Measurements from ENCODE around the gene TMCC2. TPM values are rescaled to one million over a fixed set of nuclear protein-coding genes. Genes with fewer than 3 reads are reported as not detected.

Gene TMCC2
- total RNA-seq, 2 donors from 2014 or later: 1.5 to 10.6 TPM

GRCh38 chr1:205187420-205187819 is 40.3 kb upstream of the TMCC2 start:
- Histone ChIP-seq H3K4me3 (no peak overlapping the region), H3K36me3 (no peaks in the 10 kb centered on the region), H3K4me1 (replicated peaks) (no peaks in the 10 kb centered on the region), H3K9me3 (no peaks in the 10 kb centered on the region), H3K27ac (no peak overlapping the region), H3K27me3 (replicated peaks; ENCODE audit: insufficient read depth) (no peaks in the 10 kb centered on the region)
- intact Hi-C loops (cut with DNase I): no loop called here
- no peak for TF ChIP-seq POLR2A (IDR thresholded peaks at IDR 0.05)
- no peak for TF ChIP-seq CTCF (IDR thresholded peaks at IDR 0.05)
- TF ChIP-seq POLR2AphosphoS5 (IDR thresholded peaks at IDR 0.05): no peak
- 93% methylated on average over 10 of the region's 10 CpGs for WGBS
- DNase-seq (ENCODE audit: low spot score): no peak

GRCh38 chr1:205188098-205188497 is 39.6 kb upstream of the TMCC2 start:
- TF ChIP-seq POLR2AphosphoS5 (IDR thresholded peaks at IDR 0.05): no peak
- no peak for TF ChIP-seq POLR2A (IDR thresholded peaks at IDR 0.05)
- no peak for TF ChIP-seq CTCF (IDR thresholded peaks at IDR 0.05)
- Histone ChIP-seq H3K36me3 (no peaks in the 10 kb centered on the region), H3K27ac (no peak overlapping the region), H3K27me3 (replicated peaks; ENCODE audit: insufficient read depth) (no peaks in the 10 kb centered on the region), H3K4me3 (no peak overlapping the region), H3K9me3 (no peaks in the 10 kb centered on the region), H3K4me1 (replicated peaks) (no peaks in the 10 kb centered on the region)
- WGBS: 56% methylated on average over 2 of the region's 2 CpGs
- intact Hi-C loops (cut with DNase I): no loop called here
- no peak for DNase-seq (ENCODE audit: low spot score)

- DNase-seq (ENCODE audit: low spot score): no peak
- Histone ChIP-seq H3K4me1 (replicated peaks) (no peaks in the 10 kb centered on the region), H3K27me3 (replicated peaks; ENCODE audit: insufficient read depth) (no peaks in the 10 kb centered on the region), H3K36me3 (no peaks in the 10 kb centered on the region), H3K27ac (no peak overlapping the region), H3K4me3 (no peak overlapping the region), H3K9me3 (no peaks in the 10 kb centered on the region)
- TF ChIP-seq CTCF (IDR thresholded peaks at IDR 0.05) (no peak), POLR2A (IDR thresholded peaks at IDR 0.05) (no peak), POLR2AphosphoS5 (IDR thresholded peaks at IDR 0.05) (no peak)
- 91% methylated on average over 2 of the region's 2 CpGs for WGBS
- intact Hi-C loops (cut with DNase I): no loop called here
Measured at GRCh38 chr1:205188596-205188995, 39.1 kb upstream of the TMCC2 start.

- no peak for DNase-seq (ENCODE audit: low spot score)
- intact Hi-C loops (cut with DNase I): no loop called here
- Histone ChIP-seq H3K9me3 (no peaks in the 10 kb centered on the region), H3K27ac (no peak overlapping the region), H3K27me3 (replicated peaks; ENCODE audit: insufficient read depth) (no peaks in the 10 kb centered on the region), H3K4me1 (replicated peaks) (no peaks in the 10 kb centered on the region), H3K36me3 (no peaks in the 10 kb centered on the region), H3K4me3 (no peak overlapping the region)
- TF ChIP-seq POLR2A (IDR thresholded peaks at IDR 0.05): no peak
- TF ChIP-seq CTCF (IDR thresholded peaks at IDR 0.05): no peak
- TF ChIP-seq POLR2AphosphoS5 (IDR thresholded peaks at IDR 0.05): no peak
- 62% methylated on average over 2 of the region's 2 CpGs for WGBS
Measured at GRCh38 chr1:205189131-205189530, 38.6 kb upstream of the TMCC2 start.

GRCh38 chr1:205190845-205191577 is 36.7 kb upstream of the TMCC2 start:
- Histone ChIP-seq H3K27me3 (replicated peaks; ENCODE audit: insufficient read depth) (no peaks in the 10 kb centered on the region), H3K36me3 (no peaks in the 10 kb centered on the region), H3K4me3 (no peak overlapping the region), H3K4me1 (replicated peaks) (no peaks in the 10 kb centered on the region), H3K9me3 (no peaks in the 10 kb centered on the region), H3K27ac (no peak overlapping the region)
- 42% methylated on average over 9 of the region's 9 CpGs for WGBS
- DNase-seq (ENCODE audit: low spot score): no peak
- intact Hi-C loops (cut with DNase I): no loop called here
- TF ChIP-seq CTCF (IDR thresholded peaks at IDR 0.05) (no peak), POLR2A (IDR thresholded peaks at IDR 0.05) (no peak), POLR2AphosphoS5 (IDR thresholded peaks at IDR 0.05) (no peak)

Data from prostate gland (tissue), 2 donors.